Transverse colon (tissue), 4 donors: ENCODE measurements around the gene KAT2B. TPM values are rescaled to one million over a fixed set of nuclear protein-coding genes. Genes with fewer than 3 reads are reported as not detected.

ENCODE experiments used
- DNase-seq: peaks from one replicate; pipeline ENCODE4 v3.0.0-alpha.2; 2019
- H3K27ac ChIP-seq, 4 donors: fragments of 200-600 bp; sonication (generic); 2 replicates each; pipeline ENCODE4 v1.5.1; 2016 to 2018; ENCODE audit warnings: inconsistent platforms in 4 of 4
- H3K27me3 ChIP-seq: fragments of 200-600 bp; sonication (generic); 2 replicates; pipeline ENCODE4 v1.5.1; 2017; ENCODE audit warnings: inconsistent platforms
- H3K36me3 ChIP-seq, 4 donors: fragments of 200-600 bp; sonication (generic); 2 replicates each; pipeline ENCODE4 v1.5.1; 2017 to 2019; ENCODE audit warnings: inconsistent platforms in 4 of 4
- H3K4me1 ChIP-seq, 4 donors: fragments of 200-600 bp; sonication (generic); 2 replicates each; pipeline ENCODE4 v1.5.1; 2017 to 2020; ENCODE audit warnings: inconsistent platforms in 4 of 4
- H3K4me3 ChIP-seq, 4 donors: fragments of 200-600 bp; sonication (generic); 1 replicate in 1 of 4; 2 replicates in 3 of 4; pipeline versions ENCODE4 v1.5.1 to v1.6.1; 2017 to 2019; ENCODE audit warnings: inconsistent platforms in 4 of 4
- H3K9me3 ChIP-seq, 2 donors: fragments of 200-600 bp; sonication (generic); 2 replicates each; pipeline ENCODE4 v1.5.1; 2017 to 2019; ENCODE audit warnings: inconsistent platforms in 2 of 2
- EP300 ChIP-seq: sonication (generic); formaldehyde crosslinking; IDR thresholded peaks from one replicate; pipeline ENCODE4 v1.6.1; 2017; ENCODE audit warnings: antibody characterized with exemption, low read depth
- POLR2A ChIP-seq: fragments of 450-650 bp; IDR thresholded peaks from one replicate; pipeline ENCODE4 v1.6.1; 2016; ENCODE audit warnings: antibody characterized with exemption, mild to moderate bottlenecking, moderate library complexity
- POLR2AphosphoS5 ChIP-seq, 3 donors: sonication (generic); formaldehyde crosslinking; IDR thresholded peaks; one replicate each; pipeline ENCODE4 v1.6.1; 2016; ENCODE audit warnings: antibody characterized with exemption in 3 of 3
- WGBS, 2 donors: methylation state at CpG; one replicate each; pipeline ENCODE4 v1.1.5; 2018; ENCODE audit warnings: low coverage in 1 of 2; 5-methylcytosine and 5-hydroxymethylcytosine counted together
- in situ Hi-C, 4 donors: fragments of 200-750 bp; cut with MboI; loops; one replicate each; pipeline versions ENCODE4 v1.15.0 to v1.15.1; 2017; ENCODE audit warnings: low sequenced_read_pairs in 3 of 4, low pct_ligation_motif_present in 1 of 4, low pct_unique_long_range_greater_than_20kb in 1 of 4
- intact Hi-C: fragments of 100-400 bp; cut with DNase I; formaldehyde crosslinking; loops from one replicate; pipeline ENCODE4 v1.15.1; 2023; ENCODE audit warnings: low total_unique reads
- total RNA-seq, 4 donors: library from RNA; depleted of rRNA; stranded (reverse); fragments of >200 nt; gene quantifications; one replicate each; pipeline ENCODE4 v1.1.0, GENCODE V29; 2016
- TF ChIP-seq, protein P1 (sequence below), 5 experiments: fragments of 200-600 bp in 3 of 5; fragments of 450-650 bp in 2 of 5; sonication (generic) in 3 of 5; IDR thresholded peaks; 1 replicate in 2 of 5; 2 replicates in 3 of 5; pipeline ENCODE4 v1.5.1; 2016 to 2017; ENCODE audit warnings: antibody characterized with exemption in 5 of 5, inconsistent platforms in 3 of 5, mild to moderate bottlenecking in 2 of 5, moderate library complexity in 1 of 5

Gene KAT2B
- total RNA-seq, 4 donors from 2014 or later, result 21.3 to 35.5 (median 30.2) TPM

- H3K9me3 ChIP-seq, result no peaks in the 10 kb centered on the region
- H3K4me1 ChIP-seq, result no peaks in the 10 kb centered on the region
- H3K4me3 ChIP-seq, result no peak overlapping the region
- DNase-seq, result no peak
- intact Hi-C loops, result loop anchor here (10.0 kb wide), 1 partner anchor 98 kb away; the partner anchor contains the start of gene KAT2B
- H3K27me3 ChIP-seq, result no peaks in the 10 kb centered on the region
- peak overlapping the region in 3 of 4 donors; percentile 3 to 38 (median 26) for H3K27ac ChIP-seq
- WGBS, 2 donors, result 98 to 100% methylated on average over 4 of the region's 4 CpGs
- peaks cover 0 to 13% (median 0%) of the 10 kb centered on the region in 4 donors for H3K36me3 ChIP-seq
- no peak for TF ChIP-seq EP300
- in situ Hi-C loops, result no loop called here
Measured at GRCh38 chr3:20142517-20142916, 102.3 kb downstream of the KAT2B start.

DNA sequence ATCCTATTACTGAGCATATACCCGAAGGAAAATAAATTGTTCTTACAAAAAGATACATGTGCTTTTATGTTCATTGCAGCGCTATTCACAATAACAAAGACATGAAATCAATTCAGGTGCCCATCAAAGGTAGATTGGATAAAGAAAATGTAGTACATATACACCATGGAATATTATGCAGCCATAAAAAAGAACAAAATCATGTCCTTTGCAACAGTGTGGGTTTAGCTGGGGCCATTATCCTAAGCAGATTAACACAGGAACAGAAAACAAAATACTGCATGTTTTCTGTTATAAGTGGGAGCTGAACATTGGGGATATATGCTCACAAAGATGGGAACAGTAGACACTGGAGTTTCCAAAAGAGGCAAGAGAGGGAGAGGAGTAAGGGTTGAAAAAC is 103.3 kb downstream of the KAT2B start:
- Histone ChIP-seq H3K4me1 (no peaks in the 10 kb centered on the region), H3K36me3 (peaks cover 0 to 13% (median 0%) of the 10 kb centered on the region in 4 donors), H3K4me3 (no peak overlapping the region), H3K27me3 (no peaks in the 10 kb centered on the region), H3K27ac (no peak overlapping the region), H3K9me3 (no peaks in the 10 kb centered on the region)
- in situ Hi-C loops (no loop called here), intact Hi-C loops (loop anchor here (10.0 kb wide), 1 partner anchor 99 kb away; the partner anchor contains the start of gene KAT2B)
- 97 to 100% methylated on average over 2 of the region's 2 CpGs for WGBS, 2 donors
- DNase-seq, result no peak
- TF ChIP-seq POLR2A, result no peak
- no peak for TF ChIP-seq EP300
- TF ChIP-seq POLR2AphosphoS5 (IDR thresholded peaks at IDR 0.05), result no peak
- TF ChIP-seq, protein P1, sequence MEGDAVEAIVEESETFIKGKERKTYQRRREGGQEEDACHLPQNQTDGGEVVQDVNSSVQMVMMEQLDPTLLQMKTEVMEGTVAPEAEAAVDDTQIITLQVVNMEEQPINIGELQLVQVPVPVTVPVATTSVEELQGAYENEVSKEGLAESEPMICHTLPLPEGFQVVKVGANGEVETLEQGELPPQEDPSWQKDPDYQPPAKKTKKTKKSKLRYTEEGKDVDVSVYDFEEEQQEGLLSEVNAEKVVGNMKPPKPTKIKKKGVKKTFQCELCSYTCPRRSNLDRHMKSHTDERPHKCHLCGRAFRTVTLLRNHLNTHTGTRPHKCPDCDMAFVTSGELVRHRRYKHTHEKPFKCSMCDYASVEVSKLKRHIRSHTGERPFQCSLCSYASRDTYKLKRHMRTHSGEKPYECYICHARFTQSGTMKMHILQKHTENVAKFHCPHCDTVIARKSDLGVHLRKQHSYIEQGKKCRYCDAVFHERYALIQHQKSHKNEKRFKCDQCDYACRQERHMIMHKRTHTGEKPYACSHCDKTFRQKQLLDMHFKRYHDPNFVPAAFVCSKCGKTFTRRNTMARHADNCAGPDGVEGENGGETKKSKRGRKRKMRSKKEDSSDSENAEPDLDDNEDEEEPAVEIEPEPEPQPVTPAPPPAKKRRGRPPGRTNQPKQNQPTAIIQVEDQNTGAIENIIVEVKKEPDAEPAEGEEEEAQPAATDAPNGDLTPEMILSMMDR (IDR thresholded peaks at IDR 0.05), result no peak

DNA sequence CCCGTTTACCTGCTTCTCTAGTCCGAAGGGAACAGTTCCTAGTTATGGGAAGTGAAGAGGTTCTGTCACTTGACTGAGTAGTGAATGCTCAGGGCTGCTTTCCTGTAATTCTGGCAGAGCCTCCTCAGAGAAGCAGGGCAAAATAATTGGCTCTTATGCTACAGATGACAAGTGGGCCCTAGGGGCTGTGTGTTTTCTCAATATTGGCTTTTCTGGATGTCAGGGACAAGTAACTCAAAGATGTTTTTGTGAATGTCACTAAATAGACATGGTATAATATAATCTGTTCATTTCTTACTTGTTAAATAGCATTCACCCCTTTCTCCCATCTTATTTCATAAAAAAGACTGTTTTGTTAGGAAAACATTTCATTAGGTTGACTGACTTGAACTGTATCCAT is 105.6 kb downstream of the KAT2B start:
- H3K4me1 ChIP-seq, result no peaks in the 10 kb centered on the region
- no peaks in the 10 kb centered on the region for H3K9me3 ChIP-seq
- no peak overlapping the region for H3K4me3 ChIP-seq
- H3K27me3 ChIP-seq, result no peaks in the 10 kb centered on the region
- TF ChIP-seq POLR2AphosphoS5 (IDR thresholded peaks at IDR 0.05) (no peak), POLR2A (no peak), EP300 (no peak)
- TF ChIP-seq, protein P1 (IDR thresholded peaks at IDR 0.05), result no peak
- intact Hi-C loops (loop anchor here (10.0 kb wide), 1 partner anchor 101 kb away; the partner anchor contains the start of gene KAT2B), in situ Hi-C loops (no loop called here)
- no peak overlapping the region for H3K27ac ChIP-seq
- peaks cover 0 to 5% (median 0%) of the 10 kb centered on the region in 4 donors for H3K36me3 ChIP-seq
- DNase-seq, result no peak
- 75% methylated on average over 2 of the region's 2 CpGs; no CpG with 5 or more reads in 1 of the 2 donors for WGBS, 2 donors

DNA sequence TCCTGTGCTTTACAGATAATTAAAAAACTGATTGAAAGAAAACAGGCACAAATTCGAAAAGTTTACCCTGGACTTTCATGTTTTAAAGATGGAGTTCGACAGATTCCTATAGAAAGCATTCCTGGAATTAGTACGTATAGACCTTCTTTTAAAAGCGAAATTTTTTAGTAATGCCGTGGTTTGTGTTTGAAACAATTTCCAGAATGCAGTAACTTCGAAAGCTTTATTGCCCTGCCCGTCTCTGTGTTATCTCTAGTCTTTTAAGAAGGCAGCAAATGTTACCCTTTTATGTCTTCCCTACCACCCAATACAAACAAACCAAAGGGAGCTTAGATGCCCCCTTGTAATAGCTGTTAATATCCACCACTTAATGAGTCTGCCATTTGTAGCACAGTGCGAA is 106.1 kb downstream of the KAT2B start:
- WGBS, 2 donors, result 81 to 82% methylated on average over 8 of the region's 8 CpGs
- in situ Hi-C loops, result no loop called here

More for the DNA sequence above, 106.1 kb downstream of the KAT2B start:
- no peak for DNase-seq
- H3K4me3 ChIP-seq, result no peak overlapping the region
- no peak for TF ChIP-seq EP300
- no peak for TF ChIP-seq POLR2A
- TF ChIP-seq POLR2AphosphoS5 (IDR thresholded peaks at IDR 0.05), result no peak
- TF ChIP-seq, protein P1 (IDR thresholded peaks at IDR 0.05), result no peak
- no peaks in the 10 kb centered on the region for H3K27me3 ChIP-seq
- no peaks in the 10 kb centered on the region for H3K4me1 ChIP-seq
- no peak overlapping the region for H3K27ac ChIP-seq
- H3K9me3 ChIP-seq, result no peaks in the 10 kb centered on the region
- peaks cover 0 to 5% (median 0%) of the 10 kb centered on the region in 4 donors for H3K36me3 ChIP-seq
- intact Hi-C loops, result loop anchor here (10.0 kb wide), 1 partner anchor 102 kb away; the partner anchor contains the start of gene KAT2B
